ENCODE results near the gene NFIA.

- TF ChIP-seq CTCF (IDR thresholded peaks at IDR 0.05) (no peak), EP300 (IDR thresholded peaks at IDR 0.05) (no peak)
Measured at GRCh38 chr1:61102041-61102440, 19.7 kb downstream of the NFIA start.

Data from esophagus muscularis mucosa (tissue), 3 donors.